ENCODE measurements around the gene OSBPL10.
"Not testable (repeated sequence)": the region's sequence is repeated elsewhere in the genome, so short reads cannot be mapped to it uniquely, and the experiment has no call there.

OSBPL10 gene

GRCh38 chr3:31704156-31704555 lies 276.9 kb downstream of the OSBPL10 start:
- Histone ChIP-seq H3K27me3 (ENCODE audit: control insufficient read depth, insufficient read depth, low read length) (no peaks in the 10 kb centered on the region), H3K4me1 (ENCODE audit: control insufficient read depth, insufficient read depth, low read length) (peaks cover 24% of the 10 kb centered on the region), H3K9me3 (replicated peaks; ENCODE audit: low read length) (no peaks in the 10 kb centered on the region), H3K4me3 (ENCODE audit: low read length) (no peak overlapping the region), H3K9ac (ENCODE audit: low read depth, low read length) (no peak overlapping the region), H3K36me3 (ENCODE audit: insufficient read depth, low read length) (peaks cover 7% of the 10 kb centered on the region), H3K4me2 (ENCODE audit: low read length) (peak overlapping the region; percentile 38)

DNA sequence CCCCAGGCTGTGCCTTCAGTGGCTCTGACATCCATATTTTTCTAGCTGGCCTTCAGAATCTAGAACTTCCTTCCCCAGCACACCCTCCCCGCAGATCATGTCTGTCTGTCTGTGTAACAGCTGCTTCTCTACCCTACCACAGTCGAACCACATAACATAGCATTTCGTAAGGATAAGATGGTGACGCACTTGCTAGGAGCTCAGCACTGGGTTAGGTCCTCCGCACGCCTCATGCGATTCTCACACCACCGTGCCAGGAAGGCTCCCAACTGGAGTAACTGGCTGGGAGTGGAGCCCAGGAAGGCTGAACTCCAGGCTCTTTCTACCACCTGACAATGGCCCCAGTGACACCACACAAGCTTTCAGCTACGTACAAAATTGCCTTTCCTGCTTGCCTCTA lies 279.8 kb downstream of the OSBPL10 start:
- H3K36me3 ChIP-seq (ENCODE audit: insufficient read depth, low read length): peaks cover 7% of the 10 kb centered on the region
- H3K27me3 ChIP-seq (ENCODE audit: control insufficient read depth, insufficient read depth, low read length): no peaks in the 10 kb centered on the region
- no peak overlapping the region for H3K4me3 ChIP-seq (ENCODE audit: low read length)
- H3K4me1 ChIP-seq (ENCODE audit: control insufficient read depth, insufficient read depth, low read length): peaks cover 25% of the 10 kb centered on the region
- no peaks in the 10 kb centered on the region for H3K9me3 ChIP-seq (replicated peaks; ENCODE audit: low read length)
- H3K4me2 ChIP-seq (ENCODE audit: low read length): no peak overlapping the region
- H3K9ac ChIP-seq (ENCODE audit: low read depth, low read length): no peak overlapping the region

- Histone ChIP-seq H3K9ac (ENCODE audit: low read depth, low read length) (no peak overlapping the region), H3K9me3 (replicated peaks; ENCODE audit: low read length) (no peaks in the 10 kb centered on the region), H3K4me2 (ENCODE audit: low read length) (peak overlapping the region; percentile 2), H3K27me3 (ENCODE audit: control insufficient read depth, insufficient read depth, low read length) (no peaks in the 10 kb centered on the region), H3K36me3 (ENCODE audit: insufficient read depth, low read length) (peaks cover 7% of the 10 kb centered on the region), H3K4me3 (ENCODE audit: low read length) (no peak overlapping the region), H3K4me1 (ENCODE audit: control insufficient read depth, insufficient read depth, low read length) (peaks cover 15% of the 10 kb centered on the region)
Observed at GRCh38 chr3:31699309-31699953, 281.6 kb downstream of the OSBPL10 start.

GRCh38 chr3:31696815-31697548 lies 284.1 kb downstream of the OSBPL10 start:
- Histone ChIP-seq H3K27me3 (ENCODE audit: control insufficient read depth, insufficient read depth, low read length) (no peaks in the 10 kb centered on the region), H3K36me3 (ENCODE audit: insufficient read depth, low read length) (peaks cover 11% of the 10 kb centered on the region), H3K4me3 (ENCODE audit: low read length) (no peak overlapping the region), H3K9ac (ENCODE audit: low read depth, low read length) (no peak overlapping the region), H3K9me3 (replicated peaks; ENCODE audit: low read length) (no peaks in the 10 kb centered on the region), H3K4me2 (ENCODE audit: low read length) (no peak overlapping the region), H3K4me1 (ENCODE audit: control insufficient read depth, insufficient read depth, low read length) (peaks cover 9% of the 10 kb centered on the region)

- H3K36me3 ChIP-seq (ENCODE audit: insufficient read depth, low read length): peaks cover 4% of the 10 kb centered on the region
- no peaks in the 10 kb centered on the region for H3K9me3 ChIP-seq (replicated peaks; ENCODE audit: low read length)
- no peak overlapping the region for H3K4me3 ChIP-seq (ENCODE audit: low read length)
Observed at GRCh38 chr3:31696009-31696297, 285.1 kb downstream of the OSBPL10 start.

DNA sequence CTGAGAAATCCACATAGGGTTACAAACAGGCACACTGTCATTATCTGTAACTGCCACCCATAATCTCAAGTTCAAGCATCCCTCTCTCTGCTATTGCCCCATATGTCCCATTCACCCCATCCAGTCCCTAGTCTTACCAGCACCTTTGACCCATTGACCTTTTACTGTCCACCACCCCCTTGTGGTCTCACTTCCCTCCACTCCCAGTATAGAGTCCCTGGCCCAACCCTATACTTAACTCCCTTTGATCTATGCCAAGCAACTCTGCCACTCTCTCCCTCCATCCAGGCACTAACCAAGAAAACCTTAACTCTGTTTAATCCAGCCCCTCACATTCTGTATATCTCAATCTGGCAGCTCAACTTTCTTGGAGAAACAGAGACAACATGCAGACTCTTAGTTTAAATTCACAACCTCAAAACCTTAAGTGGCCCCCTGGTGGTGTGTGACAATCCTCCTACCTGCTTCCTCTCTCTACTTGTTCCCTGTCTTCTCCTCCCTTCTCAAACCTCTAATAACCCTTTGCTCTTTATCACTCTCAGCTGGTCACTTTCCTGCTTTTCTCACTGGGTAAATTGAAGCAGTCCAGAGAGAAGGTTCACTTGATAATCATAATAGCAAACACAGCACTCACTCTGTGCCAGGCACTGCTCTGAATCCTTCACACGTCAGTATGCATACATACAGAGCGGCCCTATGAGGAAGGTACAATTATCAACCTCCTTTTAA lies 285.6 kb downstream of the OSBPL10 start:
- Histone ChIP-seq H3K27me3 (ENCODE audit: control insufficient read depth, insufficient read depth, low read length) (no peaks in the 10 kb centered on the region), H3K9me3 (replicated peaks; ENCODE audit: low read length) (no peaks in the 10 kb centered on the region), H3K4me2 (ENCODE audit: low read length) (no peak overlapping the region), H3K9ac (ENCODE audit: low read depth, low read length) (no peak overlapping the region), H3K36me3 (ENCODE audit: insufficient read depth, low read length) (peaks cover 4% of the 10 kb centered on the region), H3K4me1 (ENCODE audit: control insufficient read depth, insufficient read depth, low read length) (peaks cover 9% of the 10 kb centered on the region), H3K4me3 (ENCODE audit: low read length) (no peak overlapping the region)

More at GRCh38 chr3:31696009-31696297, 285.1 kb downstream of the OSBPL10 start:
- no peaks in the 10 kb centered on the region for H3K27me3 ChIP-seq (ENCODE audit: control insufficient read depth, insufficient read depth, low read length)
- no peak overlapping the region for H3K9ac ChIP-seq (ENCODE audit: low read depth, low read length)
- no peak overlapping the region for H3K4me2 ChIP-seq (ENCODE audit: low read length)
- peaks cover 9% of the 10 kb centered on the region for H3K4me1 ChIP-seq (ENCODE audit: control insufficient read depth, insufficient read depth, low read length)

GRCh38 chr3:31693346-31693745 lies 287.7 kb downstream of the OSBPL10 start:
- Histone ChIP-seq H3K27me3 (ENCODE audit: control insufficient read depth, insufficient read depth, low read length) (no peaks in the 10 kb centered on the region), H3K9me3 (replicated peaks; ENCODE audit: low read length) (no peaks in the 10 kb centered on the region), H3K4me3 (ENCODE audit: low read length) (no peak overlapping the region), H3K4me1 (ENCODE audit: control insufficient read depth, insufficient read depth, low read length) (no peaks in the 10 kb centered on the region), H3K9ac (ENCODE audit: low read depth, low read length) (no peak overlapping the region), H3K4me2 (ENCODE audit: low read length) (no peak overlapping the region), H3K36me3 (ENCODE audit: insufficient read depth, low read length) (peaks cover 4% of the 10 kb centered on the region)

- Histone ChIP-seq H3K9ac (ENCODE audit: low read depth, low read length) (no peak overlapping the region), H3K9me3 (replicated peaks; ENCODE audit: low read length) (no peaks in the 10 kb centered on the region), H3K36me3 (ENCODE audit: insufficient read depth, low read length) (peaks cover 4% of the 10 kb centered on the region), H3K4me3 (ENCODE audit: low read length) (no peak overlapping the region), H3K27me3 (ENCODE audit: control insufficient read depth, insufficient read depth, low read length) (no peaks in the 10 kb centered on the region), H3K4me2 (ENCODE audit: low read length) (no peak overlapping the region), H3K4me1 (ENCODE audit: control insufficient read depth, insufficient read depth, low read length) (no peaks in the 10 kb centered on the region)
Observed at GRCh38 chr3:31692751-31693150, 288.3 kb downstream of the OSBPL10 start.

DNA sequence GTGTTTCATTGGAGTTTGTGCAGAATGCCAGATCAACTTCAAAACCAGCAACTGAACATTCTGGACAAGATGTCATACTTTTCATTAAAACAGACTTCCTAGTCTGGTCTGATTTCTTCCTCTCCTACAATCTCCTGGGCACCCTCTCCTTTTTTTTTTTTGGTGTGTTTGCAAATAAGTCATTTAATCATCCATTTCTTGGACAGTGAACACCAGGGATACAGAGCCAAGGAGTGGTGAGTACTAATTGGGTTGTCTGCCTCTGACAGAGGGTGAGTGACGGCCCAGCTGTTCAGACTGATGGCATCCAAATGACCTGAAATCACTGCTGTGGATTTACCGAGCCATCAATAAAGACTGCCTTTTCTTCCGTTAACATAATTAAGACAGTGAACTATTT lies 290.3 kb downstream of the OSBPL10 start:
- Histone ChIP-seq H3K4me1 (ENCODE audit: control insufficient read depth, insufficient read depth, low read length) (no peaks in the 10 kb centered on the region), H3K27me3 (ENCODE audit: control insufficient read depth, insufficient read depth, low read length) (no peaks in the 10 kb centered on the region), H3K4me2 (ENCODE audit: low read length) (no peak overlapping the region), H3K9ac (ENCODE audit: low read depth, low read length) (no peak overlapping the region), H3K9me3 (replicated peaks; ENCODE audit: low read length) (no peaks in the 10 kb centered on the region), H3K4me3 (ENCODE audit: low read length) (no peak overlapping the region), H3K36me3 (ENCODE audit: insufficient read depth, low read length) (peaks cover 4% of the 10 kb centered on the region)

DNA sequence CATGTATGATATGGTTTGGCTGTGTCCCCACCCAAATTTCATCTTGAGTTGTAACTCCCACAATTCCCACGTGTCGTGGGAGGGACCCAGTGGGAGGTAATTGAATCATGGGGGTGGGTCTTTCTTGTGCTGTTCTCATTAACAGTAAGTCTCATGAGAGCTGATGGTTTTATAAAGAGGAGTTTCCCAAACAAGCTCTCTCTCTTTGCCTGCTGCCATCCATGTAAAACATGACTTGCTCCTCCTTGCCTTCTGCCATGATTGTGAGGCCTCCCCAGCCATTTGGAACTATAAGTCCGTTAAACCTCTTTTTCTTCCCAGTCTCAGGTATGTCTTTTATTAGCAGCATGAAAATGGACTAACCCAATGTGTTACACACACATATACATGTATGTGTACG lies 291.5 kb downstream of the OSBPL10 start:
- not testable (repeated sequence) for H3K27me3 ChIP-seq (ENCODE audit: control insufficient read depth, insufficient read depth, low read length); H3K4me2 ChIP-seq (ENCODE audit: low read length); H3K9ac ChIP-seq (ENCODE audit: low read depth, low read length); H3K36me3 ChIP-seq (ENCODE audit: insufficient read depth, low read length); H3K4me1 ChIP-seq (ENCODE audit: control insufficient read depth, insufficient read depth, low read length); H3K4me3 ChIP-seq (ENCODE audit: low read length); H3K9me3 ChIP-seq (replicated peaks; ENCODE audit: low read length)

DNA sequence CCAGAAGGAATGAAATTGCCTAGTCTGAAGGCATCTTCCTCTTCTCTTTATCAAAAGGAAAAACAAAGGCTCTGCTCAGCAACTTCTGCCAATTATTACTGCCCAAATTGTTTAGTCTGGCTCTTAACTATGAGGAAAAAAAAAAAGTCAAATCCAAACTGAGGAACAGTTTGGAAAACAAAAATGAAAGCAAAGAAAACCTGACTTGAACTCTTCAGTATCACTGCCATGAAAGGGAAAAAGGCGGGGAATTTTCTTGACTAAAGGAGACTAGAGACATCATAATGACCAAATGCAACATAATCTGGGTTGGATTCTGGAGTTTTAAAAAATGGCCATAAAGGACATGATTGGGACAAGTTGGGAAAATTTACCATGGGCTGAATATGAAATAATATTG lies 292.1 kb downstream of the OSBPL10 start:
- Histone ChIP-seq H3K9me3 (replicated peaks; ENCODE audit: low read length) (no peaks in the 10 kb centered on the region), H3K27me3 (ENCODE audit: control insufficient read depth, insufficient read depth, low read length) (no peaks in the 10 kb centered on the region), H3K4me1 (ENCODE audit: control insufficient read depth, insufficient read depth, low read length) (no peaks in the 10 kb centered on the region), H3K36me3 (ENCODE audit: insufficient read depth, low read length) (peaks cover 7% of the 10 kb centered on the region), H3K9ac (ENCODE audit: low read depth, low read length) (no peak overlapping the region), H3K4me2 (ENCODE audit: low read length) (no peak overlapping the region), H3K4me3 (ENCODE audit: low read length) (no peak overlapping the region)
